Stimulated activated CD8-positive, alpha-beta memory T cell treated with anti-CD3 and anti-CD28 coated beads, Interleukin-15, amount 100 ng/mL, for 4 hours (primary cell): Measurements from ENCODE around the gene HSD17B12.
"Not testable (repeated sequence)": the region's sequence is repeated elsewhere in the genome, so short reads cannot be mapped to it uniquely, and the experiment has no call there.

Experiments
- DNase-seq, 2 donors: peaks; one replicate each; pipeline ENCODE4 v3.0.0-alpha.2; 2020; ENCODE audit warnings: low read depth in 2 of 2

The HSD17B12 gene

DNA sequence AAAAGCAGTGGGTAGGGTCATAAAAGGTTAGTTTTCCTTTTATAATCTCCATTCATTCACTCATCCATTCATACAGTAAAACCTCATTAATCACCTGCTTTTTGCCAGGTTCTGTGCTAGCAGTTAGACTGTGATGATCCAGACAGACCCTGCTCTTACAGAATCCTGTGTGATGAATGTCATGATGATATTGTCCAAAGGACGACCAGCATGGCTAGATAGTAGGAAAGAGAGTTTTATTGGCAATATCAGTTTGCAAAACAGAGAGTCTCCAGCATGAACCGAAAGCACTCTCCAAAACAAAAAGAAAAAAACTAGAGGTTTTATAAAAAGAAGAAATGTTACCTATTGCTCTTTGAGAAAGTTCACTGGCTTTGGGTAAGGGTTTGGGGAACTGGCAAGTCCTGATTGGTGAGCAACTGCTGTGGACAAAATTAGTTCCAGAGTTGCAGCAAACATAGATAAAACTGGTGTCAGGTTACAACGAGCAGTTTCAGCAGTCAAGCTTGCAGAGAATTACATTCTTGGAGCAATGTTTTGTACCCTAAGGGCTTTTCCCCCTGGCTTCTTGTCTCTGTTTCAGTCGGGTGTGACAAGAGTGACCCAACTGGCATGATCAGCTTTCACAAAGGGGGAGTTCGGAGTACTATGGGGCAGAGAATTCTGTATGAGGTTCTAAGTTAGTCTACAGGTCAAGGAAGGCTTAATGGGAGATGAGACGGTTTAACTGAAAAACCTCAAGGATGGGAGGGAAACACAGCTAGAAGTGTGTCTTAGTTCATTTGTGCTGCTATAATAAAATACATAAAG lies 58.3 kb downstream of the HSD17B12 start:
- DNase-seq = no peak

DNA sequence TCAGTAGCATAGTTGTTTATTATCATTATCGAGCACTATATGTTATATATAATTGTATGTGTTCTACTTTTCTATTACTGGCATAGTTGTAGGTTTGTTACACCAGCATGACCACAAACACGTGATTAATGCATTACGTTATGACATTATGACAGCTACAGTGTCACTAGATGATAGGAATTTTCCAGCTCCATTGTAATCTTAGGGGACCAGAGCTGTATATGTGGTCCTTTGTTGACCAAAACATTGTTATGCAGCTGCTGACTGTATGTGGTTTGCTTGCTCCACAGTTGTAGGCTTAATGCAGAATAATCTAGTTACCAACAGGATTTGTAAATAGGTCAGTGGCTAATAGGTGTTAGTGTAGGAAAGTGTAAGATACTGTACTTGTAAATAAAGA lies 66.1 kb downstream of the HSD17B12 start:
- no peak for DNase-seq

DNA sequence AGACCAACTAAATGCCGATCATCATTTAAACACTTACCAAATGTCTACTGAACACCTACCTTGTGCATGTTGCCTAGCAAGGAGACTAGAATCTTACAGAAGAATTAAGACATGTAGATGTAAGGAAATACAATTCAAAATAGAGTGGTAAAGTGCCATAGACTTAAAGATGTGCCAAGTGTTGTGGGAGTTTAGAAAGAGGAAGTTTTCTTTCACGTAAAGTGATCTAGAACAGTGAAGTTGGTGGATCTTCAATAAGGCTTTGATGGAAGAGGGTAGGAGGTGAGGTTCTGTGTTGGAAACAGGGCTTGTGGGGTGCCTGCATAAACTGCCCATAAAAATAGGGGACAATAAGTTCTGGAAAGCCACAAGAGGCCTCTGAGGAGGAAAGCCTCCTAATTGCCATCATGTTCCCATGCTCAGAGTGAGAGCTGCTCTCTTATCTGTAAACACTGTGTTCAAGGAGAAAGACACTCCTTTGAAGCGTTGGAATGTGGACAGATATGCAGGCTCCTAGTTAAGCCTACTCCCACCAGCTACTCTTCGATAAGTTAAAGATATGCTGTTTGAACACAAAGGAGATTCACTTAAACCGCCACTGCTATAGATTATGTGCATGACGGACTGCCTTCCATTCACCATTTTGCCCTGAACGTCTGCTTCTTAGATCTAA lies 66.7 kb downstream of the HSD17B12 start:
- no peak for DNase-seq

DNA sequence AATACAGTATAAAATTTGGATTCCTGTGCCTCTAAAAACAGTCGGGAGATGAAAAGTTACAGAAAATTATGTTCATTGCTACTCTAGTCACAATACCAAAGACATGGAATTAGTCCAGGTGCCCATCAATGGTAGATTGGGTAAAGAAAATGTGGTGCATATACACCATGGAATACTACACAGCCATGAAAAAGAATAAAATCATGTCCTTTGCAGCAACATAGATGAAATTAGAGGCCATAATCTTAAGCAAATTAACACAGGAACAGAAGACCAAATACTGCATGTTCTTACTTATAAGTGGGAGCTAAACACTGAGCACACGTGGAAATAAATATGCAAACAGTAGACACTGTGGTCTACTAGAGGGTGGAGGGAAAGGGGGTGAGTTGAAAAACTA lies 67.6 kb downstream of the HSD17B12 start:
- DNase-seq = no peak

DNA sequence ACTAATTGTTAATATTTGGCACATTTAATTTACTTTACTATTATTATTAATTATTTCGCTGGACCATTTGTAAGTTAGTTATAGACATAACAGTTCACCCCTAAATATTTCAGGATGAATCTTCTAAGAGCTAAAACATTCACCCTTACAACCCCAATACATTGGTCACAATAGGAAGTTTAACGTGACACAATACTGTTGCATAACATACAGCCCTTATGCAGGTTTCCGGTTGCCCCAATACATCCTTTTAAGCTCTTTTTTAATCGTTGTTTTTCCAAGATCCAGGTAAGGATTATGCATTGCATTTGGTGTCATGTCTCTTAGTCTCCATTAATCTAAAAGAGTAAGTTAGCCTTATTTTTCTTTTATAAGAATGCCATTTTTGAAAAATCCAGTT lies 71.2 kb downstream of the HSD17B12 start:
- no peak for DNase-seq

DNA sequence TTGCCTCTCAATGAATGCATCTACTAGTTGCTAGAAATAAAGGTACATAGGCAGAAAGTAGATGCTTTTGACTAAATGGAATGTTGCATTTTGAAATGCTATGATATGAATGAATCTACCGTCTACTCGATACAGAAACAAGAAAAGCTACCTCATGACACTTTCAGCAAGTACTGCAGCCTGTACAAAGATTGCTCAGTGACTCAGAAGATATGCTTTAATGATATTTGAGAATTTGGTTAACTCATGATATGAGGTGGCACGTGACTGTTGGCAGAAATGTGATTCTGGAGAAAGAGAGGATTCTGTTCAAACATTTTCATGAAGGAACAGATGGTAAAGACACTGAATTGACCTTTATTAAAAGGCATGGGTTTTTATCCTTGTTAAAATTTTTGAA lies 76.0 kb downstream of the HSD17B12 start:
- DNase-seq = no peak

DNA sequence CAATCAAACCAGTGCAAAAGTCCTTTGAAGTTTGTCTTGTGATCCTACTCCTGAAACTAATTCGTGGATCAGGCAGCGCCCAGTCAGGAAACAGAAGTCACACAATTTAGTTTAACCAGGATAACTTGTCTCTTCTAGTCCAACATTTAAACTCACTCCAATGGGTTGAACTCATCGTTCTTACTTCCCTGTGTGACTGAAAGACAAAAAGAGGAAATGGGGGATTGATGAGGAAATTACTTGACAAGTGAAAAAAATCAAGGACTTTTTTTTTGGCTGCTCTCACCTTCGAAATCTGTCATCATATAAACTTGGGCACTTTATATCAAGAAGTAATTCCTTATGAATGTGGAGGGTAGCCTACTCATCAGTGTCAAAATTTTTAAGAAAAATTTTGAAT lies 78.4 kb downstream of the HSD17B12 start:
- no peak for DNase-seq

DNA sequence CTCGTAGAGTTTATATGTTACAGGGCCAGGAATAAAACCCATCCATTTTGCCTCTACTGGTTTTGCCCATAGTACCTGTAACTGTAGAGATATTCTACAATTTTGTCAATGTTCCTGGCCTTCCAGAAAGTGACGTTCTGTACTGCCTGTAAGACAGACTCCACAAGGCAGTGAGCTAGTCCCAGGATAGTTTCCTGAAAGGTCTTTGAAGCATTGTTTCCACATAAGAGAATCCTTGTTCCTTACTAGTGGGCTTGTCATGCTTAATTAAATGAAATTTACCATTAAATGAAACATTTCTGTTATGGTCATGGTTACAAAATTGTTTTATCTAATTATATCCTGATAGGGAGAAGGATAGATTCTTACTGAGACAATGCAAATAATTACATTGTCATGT lies 80.4 kb downstream of the HSD17B12 start:
- no peak for DNase-seq

DNA sequence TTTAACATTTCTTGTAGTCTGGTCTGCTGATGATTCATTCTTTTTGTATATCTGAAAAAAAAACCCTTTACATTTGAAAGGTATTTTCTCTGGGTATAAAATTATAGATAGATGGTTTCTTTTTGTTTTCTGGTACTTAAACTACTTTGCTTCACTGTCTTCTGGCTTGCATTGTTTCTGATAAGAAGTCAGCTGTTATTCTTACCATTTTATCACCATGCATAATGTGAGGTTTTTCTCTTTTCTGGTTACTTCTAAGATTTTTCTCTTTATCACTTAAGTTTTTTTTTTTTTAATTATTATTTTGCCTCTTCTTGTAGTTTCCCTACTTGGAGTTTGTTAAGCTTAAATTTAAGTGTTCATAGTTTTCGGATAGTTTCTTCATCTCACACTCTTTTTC lies 84.7 kb downstream of the HSD17B12 start:
- DNase-seq = no peak

DNA sequence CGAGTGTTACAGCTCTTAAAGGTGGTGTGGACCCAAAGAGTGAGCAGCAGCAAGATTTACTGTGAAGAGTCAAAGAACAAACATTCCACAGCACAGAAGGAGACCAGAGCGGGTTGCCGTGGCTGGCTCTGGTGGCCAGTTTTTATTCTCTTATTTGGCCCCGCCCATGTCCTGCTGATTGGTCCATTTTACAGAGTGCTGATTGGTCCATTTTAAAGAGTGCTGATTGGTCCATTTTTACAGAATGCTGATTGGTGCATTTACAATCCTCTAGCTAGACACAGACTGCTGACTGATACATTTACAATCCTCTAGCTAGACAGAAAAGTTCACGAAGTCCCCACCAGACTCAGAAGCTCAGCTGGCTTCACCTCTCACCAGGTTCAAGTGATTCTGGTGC lies 88.1 kb downstream of the HSD17B12 start:
- not testable (repeated sequence) for DNase-seq

DNA sequence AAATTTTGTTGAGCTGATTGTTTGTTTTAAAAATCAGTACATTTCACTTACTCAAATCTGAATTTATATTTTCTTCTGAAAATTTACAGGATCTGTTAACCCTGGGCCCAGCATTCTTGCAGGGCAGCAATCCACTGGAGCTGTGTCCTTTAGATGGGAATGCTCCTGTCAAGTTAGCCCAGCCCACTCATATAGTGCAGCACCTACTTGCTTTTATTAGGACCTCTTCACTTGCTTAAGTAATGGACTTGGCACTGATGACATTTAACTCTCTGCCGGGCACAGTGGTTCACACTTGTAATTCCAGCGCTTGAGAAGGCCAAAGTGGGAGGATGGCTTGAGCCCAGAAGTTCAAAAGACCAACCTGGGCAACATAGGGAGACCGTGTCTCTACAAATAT lies 89.6 kb downstream of the HSD17B12 start:
- DNase-seq = no peak

DNA sequence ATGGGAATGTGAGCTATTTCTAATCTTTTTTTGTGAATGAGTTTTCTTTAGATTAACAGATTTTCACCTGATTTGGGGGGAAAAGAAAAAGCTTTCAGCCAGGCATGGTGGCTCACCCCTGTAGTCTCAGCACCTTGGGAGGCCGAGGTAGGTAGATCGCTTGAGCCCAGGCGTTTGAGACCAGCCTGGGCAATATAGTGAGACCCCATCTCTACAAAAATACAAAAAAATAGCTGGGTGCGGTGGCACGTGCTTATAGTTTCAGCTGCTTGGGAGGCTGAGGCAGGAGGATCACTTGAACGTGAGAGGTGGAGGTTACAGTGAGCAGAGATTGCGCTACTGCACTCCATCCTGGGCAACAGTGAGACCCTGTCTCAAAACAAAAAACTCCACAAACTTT lies 92.2 kb downstream of the HSD17B12 start:
- DNase-seq = no peak

DNA sequence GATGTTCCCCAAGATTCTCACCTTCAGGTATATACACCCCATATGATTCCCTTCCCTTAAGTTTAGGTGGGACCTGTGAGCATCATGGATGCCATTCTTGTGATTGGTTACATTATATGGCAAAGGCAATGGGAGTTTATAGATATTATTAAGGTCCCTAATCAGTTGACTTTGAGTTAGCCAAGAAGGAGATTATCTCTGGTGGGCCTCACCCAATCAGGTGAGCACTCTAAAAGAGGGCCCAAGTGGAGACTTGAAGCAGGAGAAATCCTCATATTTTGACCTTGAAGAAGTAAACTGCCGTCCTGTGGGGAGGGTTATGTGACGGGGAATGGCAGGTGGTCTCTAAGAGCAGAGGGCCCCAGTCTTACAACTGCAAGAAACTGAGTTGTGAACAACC lies 94.2 kb downstream of the HSD17B12 start:
- DNase-seq = no peak

DNA sequence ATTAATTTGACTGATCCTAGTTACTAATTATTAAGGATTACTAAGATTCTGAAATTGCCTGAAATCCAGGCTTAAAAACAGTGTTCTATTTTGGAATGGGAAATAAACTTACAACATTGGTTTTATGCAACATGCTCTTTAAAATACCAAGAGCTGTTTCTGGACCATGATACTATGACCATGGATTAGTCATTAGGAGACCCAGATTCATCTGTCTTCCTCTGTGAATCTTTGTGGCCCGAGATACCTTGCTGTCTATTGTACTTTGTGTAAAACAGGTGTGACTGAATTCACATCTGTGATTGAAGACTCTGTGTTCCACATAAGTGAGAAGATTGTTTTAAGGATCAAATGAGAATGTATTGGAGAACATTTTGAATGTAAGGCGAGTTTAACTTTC lies 98.8 kb downstream of the HSD17B12 start:
- no peak for DNase-seq

DNA sequence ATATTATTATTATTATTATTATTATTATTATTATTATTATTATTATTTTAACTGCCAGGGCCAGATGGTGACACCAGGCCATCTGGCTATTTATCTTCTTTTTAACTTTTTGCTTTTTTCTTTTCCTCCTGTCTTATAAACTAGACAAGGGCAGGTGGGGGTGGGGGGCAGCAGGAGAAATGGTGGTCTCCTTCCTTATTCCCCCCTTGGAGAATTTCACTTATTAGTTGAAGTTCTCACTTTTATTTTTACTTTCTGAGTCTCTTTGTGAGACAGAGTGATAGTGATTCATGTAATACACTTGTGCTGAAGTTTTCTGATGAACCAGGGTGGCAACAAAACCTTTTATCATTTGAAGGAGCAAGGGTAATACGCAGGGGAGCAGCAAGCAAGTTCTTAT lies 103.8 kb downstream of the HSD17B12 start:
- DNase-seq = no peak

DNA sequence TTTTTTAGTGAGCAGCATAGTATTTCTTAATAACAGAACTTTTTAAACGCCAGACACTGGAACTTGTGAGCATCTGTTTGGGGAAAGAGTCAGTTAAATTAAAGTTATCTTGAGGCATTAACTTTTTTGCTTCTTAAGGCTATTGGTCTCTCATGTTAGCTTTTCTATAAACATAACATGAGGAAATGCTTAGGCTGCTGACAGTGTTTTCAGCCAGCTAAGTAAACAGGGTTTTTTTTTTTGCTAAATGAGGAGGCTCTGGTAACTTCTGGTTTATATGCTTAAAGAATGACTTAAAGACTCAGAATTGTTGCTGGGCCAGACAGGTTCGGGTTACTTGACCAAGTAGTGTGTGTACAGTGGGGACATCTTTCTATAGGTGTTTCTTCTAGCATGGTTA lies 104.3 kb downstream of the HSD17B12 start:
- DNase-seq = no peak

DNA sequence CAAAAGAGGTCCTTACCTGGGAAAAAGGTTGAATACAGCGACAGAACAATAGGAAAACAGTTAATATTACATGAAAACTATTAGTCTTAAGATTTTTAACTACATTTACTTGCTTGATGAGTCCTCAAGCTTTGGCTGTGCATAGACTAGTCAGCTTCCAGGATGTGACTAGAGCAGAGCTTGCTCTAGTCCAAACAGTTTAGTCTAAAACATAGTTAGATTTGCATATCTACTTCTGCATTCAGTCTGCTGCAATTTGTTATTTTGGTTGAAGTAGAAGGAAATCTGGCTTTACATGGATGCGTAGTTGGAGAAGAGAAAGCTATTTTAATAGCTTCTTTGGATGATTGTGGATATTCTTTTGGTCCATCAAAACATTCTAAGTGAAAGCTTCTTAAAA lies 104.8 kb downstream of the HSD17B12 start:
- no peak for DNase-seq

DNA sequence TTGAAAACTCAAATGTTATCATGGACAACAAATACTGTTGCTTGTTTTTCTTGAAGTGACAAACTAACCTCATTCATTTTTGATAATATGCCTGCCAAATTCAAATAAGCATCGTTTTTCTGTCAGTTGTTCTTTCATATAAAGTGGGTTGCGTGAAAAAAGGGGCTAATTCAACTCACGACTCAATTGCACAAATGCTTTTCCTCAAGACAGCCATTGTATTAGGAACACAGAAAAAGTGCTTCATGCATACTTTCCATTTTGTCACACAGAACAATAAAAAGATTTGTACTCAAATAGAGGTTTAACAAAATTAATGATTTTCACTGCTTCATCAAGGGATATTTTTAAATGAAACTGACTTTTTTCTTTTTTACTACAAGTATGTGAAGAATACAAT lies 105.5 kb downstream of the HSD17B12 start:
- DNase-seq = no peak

DNA sequence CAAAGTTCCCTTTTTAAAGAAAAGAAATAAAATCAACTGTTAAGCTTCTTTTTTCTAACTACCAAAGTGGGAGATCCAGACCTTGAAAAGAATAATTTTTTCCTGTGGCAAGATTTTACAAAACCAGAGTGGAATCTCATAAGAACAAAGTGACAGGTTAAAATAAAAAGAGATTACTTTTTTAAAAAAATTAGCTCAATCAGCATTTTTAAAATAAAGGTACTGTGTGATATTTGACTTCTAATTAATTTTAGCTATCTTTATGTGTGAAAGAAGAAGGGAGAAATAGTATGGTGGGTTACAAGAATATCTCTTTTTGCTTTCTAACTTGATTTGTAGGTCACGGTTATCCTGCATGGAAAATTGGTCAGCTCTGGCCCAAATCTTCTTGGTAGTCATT lies 107.3 kb downstream of the HSD17B12 start:
- DNase-seq = no peak

DNA sequence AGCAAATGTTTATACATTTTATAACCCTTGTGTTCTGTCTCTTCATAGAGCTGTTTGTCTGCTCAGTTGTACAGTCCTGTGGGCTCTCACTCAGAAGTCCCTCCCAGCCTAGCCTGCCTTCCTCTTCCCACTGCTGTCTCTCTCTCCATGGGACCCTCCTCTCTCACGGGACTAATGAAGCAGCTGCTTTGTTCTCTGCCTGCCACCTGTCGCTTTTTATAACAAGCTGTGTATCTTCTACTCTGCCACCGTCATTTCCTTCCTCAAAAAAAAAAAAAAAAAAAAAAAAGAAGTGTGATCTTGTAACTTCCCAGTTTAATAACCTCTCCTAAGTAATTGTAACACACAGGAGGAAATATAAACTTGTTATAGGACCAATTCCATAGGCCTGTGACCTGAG lies 107.9 kb downstream of the HSD17B12 start:
- no peak for DNase-seq

DNA sequence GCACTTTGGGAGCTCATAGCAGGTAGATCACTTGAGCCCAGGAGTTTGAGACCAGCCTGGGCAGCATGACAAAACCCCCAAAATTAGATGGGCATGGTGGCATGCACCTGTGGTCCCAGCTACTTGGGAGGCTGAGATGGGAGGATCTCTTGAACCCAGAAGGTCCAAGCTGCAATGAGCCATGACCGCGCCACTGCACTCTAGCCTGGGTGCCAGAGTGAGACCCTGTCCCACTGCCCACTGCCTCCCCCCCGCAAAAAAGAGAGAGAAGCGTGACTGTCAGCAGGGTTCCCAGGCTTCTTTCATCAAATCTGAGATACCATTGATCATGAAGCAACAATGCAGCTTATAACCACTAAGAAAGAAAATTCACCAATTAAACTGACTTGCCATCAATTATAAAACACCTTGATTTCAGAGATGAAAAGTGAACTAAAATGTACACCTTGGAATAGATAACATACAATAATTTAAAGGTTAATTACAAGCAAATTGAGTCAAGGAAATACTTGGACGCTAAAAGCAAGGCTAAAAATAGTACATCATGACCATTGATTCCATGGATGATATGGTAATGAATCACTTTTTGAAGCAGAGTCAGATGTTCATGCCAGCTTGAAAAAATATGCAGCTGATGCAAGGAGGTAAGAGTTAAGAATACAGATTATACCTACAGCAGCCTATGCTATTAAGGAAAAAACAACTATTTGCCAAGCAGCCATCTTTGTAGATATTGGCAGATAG lies 109.3 kb downstream of the HSD17B12 start:
- DNase-seq = no peak

DNA sequence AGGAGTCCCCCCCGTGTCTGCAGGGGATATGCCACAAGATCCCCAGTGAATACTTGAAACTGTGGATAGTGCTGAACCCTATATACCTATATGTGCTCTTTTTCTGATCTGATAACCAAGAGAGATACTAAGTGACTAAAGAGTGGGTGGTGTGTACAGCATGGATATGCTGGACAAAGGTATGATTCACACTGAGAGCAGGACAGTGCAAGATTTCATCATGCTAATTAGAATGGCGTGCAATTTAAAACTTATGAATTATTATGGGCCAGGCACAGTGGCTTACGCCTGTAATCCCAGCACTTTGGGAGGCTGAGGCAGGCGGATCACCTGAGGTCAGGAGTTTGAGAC lies 109.9 kb downstream of the HSD17B12 start:
- no peak for DNase-seq

DNA sequence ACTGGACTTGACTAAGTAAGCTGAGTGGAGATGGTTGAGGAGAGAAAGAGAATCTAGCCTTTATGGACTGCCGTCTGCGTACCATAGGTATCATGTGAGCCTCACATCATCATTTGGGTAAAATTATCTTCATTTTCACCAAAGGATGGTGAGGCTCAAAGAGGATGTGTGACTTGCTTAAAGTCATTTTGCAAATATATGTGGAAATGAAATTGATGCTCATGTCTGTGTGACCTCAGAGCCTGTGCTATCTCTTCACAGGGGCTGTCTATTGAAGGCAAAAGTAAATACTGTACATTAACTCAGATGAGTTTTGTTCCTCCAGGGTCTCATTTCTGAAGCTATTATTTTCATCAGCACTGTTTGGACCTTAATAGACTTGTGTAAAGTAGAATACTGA lies 116.8 kb downstream of the HSD17B12 start:
- no peak for DNase-seq
